ENCODE data around the gene AFAP1.

The AFAP1 gene

GRCh38 chr4:7844594-7844991 is 95.1 kb downstream of the AFAP1 start:
- no peak overlapping the region for H3K4me3 ChIP-seq (ENCODE audit: insufficient read depth, low read depth, low read length, poor library complexity, severe bottlenecking)
- H3K27ac ChIP-seq (ENCODE audit: insufficient read depth, low read length, poor library complexity, severe bottlenecking): no peak overlapping the region
- no peaks in the 10 kb centered on the region for H3K27me3 ChIP-seq (replicated peaks; ENCODE audit: control insufficient read depth, insufficient read depth, low read length, poor library complexity, severe bottlenecking)
- H3K4me1 ChIP-seq (ENCODE audit: control insufficient read depth, insufficient read depth, low read length, poor library complexity, severe bottlenecking): peaks cover 12% of the 10 kb centered on the region
- no peaks in the 10 kb centered on the region for H3K9me3 ChIP-seq (ENCODE audit: control insufficient read depth, low read length)
- no peak for DNase-seq
- peaks cover 9% of the 10 kb centered on the region for H3K36me3 ChIP-seq (ENCODE audit: control insufficient read depth, insufficient read depth, low read length)

GRCh38 chr4:7843831-7844593 is 95.6 kb downstream of the AFAP1 start:
- Histone ChIP-seq H3K27me3 (replicated peaks; ENCODE audit: control insufficient read depth, insufficient read depth, low read length, poor library complexity, severe bottlenecking) (no peaks in the 10 kb centered on the region), H3K4me3 (ENCODE audit: insufficient read depth, low read depth, low read length, poor library complexity, severe bottlenecking) (no peak overlapping the region), H3K27ac (ENCODE audit: insufficient read depth, low read length, poor library complexity, severe bottlenecking) (no peak overlapping the region), H3K36me3 (ENCODE audit: control insufficient read depth, insufficient read depth, low read length) (peaks cover 9% of the 10 kb centered on the region), H3K9me3 (ENCODE audit: control insufficient read depth, low read length) (no peaks in the 10 kb centered on the region), H3K4me1 (ENCODE audit: control insufficient read depth, insufficient read depth, low read length, poor library complexity, severe bottlenecking) (peaks cover 12% of the 10 kb centered on the region)
- DNase-seq: peak; percentile 37 to 49 (median 45)

- peaks cover 19% of the 10 kb centered on the region for H3K36me3 ChIP-seq (ENCODE audit: control insufficient read depth, insufficient read depth, low read length)
- peaks cover 12% of the 10 kb centered on the region for H3K4me1 ChIP-seq (ENCODE audit: control insufficient read depth, insufficient read depth, low read length, poor library complexity, severe bottlenecking)
- H3K9me3 ChIP-seq (ENCODE audit: control insufficient read depth, low read length): no peaks in the 10 kb centered on the region
- H3K4me3 ChIP-seq (ENCODE audit: insufficient read depth, low read depth, low read length, poor library complexity, severe bottlenecking): no peak overlapping the region
- no peaks in the 10 kb centered on the region for H3K27me3 ChIP-seq (replicated peaks; ENCODE audit: control insufficient read depth, insufficient read depth, low read length, poor library complexity, severe bottlenecking)
- no peak for DNase-seq
- H3K27ac ChIP-seq (ENCODE audit: insufficient read depth, low read length, poor library complexity, severe bottlenecking): no peak overlapping the region
Measured at GRCh38 chr4:7842384-7843279, 97.0 kb downstream of the AFAP1 start.

GRCh38 chr4:7841894-7842293 is 97.8 kb downstream of the AFAP1 start:
- peaks cover 12% of the 10 kb centered on the region for H3K4me1 ChIP-seq (ENCODE audit: control insufficient read depth, insufficient read depth, low read length, poor library complexity, severe bottlenecking)
- H3K27ac ChIP-seq (ENCODE audit: insufficient read depth, low read length, poor library complexity, severe bottlenecking): no peak overlapping the region
- H3K27me3 ChIP-seq (replicated peaks; ENCODE audit: control insufficient read depth, insufficient read depth, low read length, poor library complexity, severe bottlenecking): no peaks in the 10 kb centered on the region
- no peak for DNase-seq
- H3K4me3 ChIP-seq (ENCODE audit: insufficient read depth, low read depth, low read length, poor library complexity, severe bottlenecking): no peak overlapping the region
- peaks cover 19% of the 10 kb centered on the region for H3K36me3 ChIP-seq (ENCODE audit: control insufficient read depth, insufficient read depth, low read length)
- H3K9me3 ChIP-seq (ENCODE audit: control insufficient read depth, low read length): no peaks in the 10 kb centered on the region

- DNase-seq: no peak
- Histone ChIP-seq H3K4me3 (ENCODE audit: insufficient read depth, low read depth, low read length, poor library complexity, severe bottlenecking) (no peak overlapping the region), H3K4me1 (ENCODE audit: control insufficient read depth, insufficient read depth, low read length, poor library complexity, severe bottlenecking) (peaks cover 12% of the 10 kb centered on the region), H3K27me3 (replicated peaks; ENCODE audit: control insufficient read depth, insufficient read depth, low read length, poor library complexity, severe bottlenecking) (no peaks in the 10 kb centered on the region), H3K27ac (ENCODE audit: insufficient read depth, low read length, poor library complexity, severe bottlenecking) (no peak overlapping the region), H3K9me3 (ENCODE audit: control insufficient read depth, low read length) (no peaks in the 10 kb centered on the region), H3K36me3 (ENCODE audit: control insufficient read depth, insufficient read depth, low read length) (peaks cover 19% of the 10 kb centered on the region)
Measured at GRCh38 chr4:7841071-7841470, 98.6 kb downstream of the AFAP1 start.

- no peak for DNase-seq
- Histone ChIP-seq H3K4me3 (ENCODE audit: insufficient read depth, low read depth, low read length, poor library complexity, severe bottlenecking) (no peak overlapping the region), H3K36me3 (ENCODE audit: control insufficient read depth, insufficient read depth, low read length) (peaks cover 19% of the 10 kb centered on the region), H3K9me3 (ENCODE audit: control insufficient read depth, low read length) (no peaks in the 10 kb centered on the region), H3K27ac (ENCODE audit: insufficient read depth, low read length, poor library complexity, severe bottlenecking) (no peak overlapping the region), H3K4me1 (ENCODE audit: control insufficient read depth, insufficient read depth, low read length, poor library complexity, severe bottlenecking) (peaks cover 12% of the 10 kb centered on the region), H3K27me3 (replicated peaks; ENCODE audit: control insufficient read depth, insufficient read depth, low read length, poor library complexity, severe bottlenecking) (no peaks in the 10 kb centered on the region)
Measured at GRCh38 chr4:7839856-7840255, 99.8 kb downstream of the AFAP1 start.

GRCh38 chr4:7838136-7838782 is 101.4 kb downstream of the AFAP1 start:
- H3K27me3 ChIP-seq (replicated peaks; ENCODE audit: control insufficient read depth, insufficient read depth, low read length, poor library complexity, severe bottlenecking): no peaks in the 10 kb centered on the region
- H3K4me1 ChIP-seq (ENCODE audit: control insufficient read depth, insufficient read depth, low read length, poor library complexity, severe bottlenecking): no peaks in the 10 kb centered on the region
- no peak overlapping the region for H3K4me3 ChIP-seq (ENCODE audit: insufficient read depth, low read depth, low read length, poor library complexity, severe bottlenecking)
- no peak for DNase-seq
- H3K27ac ChIP-seq (ENCODE audit: insufficient read depth, low read length, poor library complexity, severe bottlenecking): no peak overlapping the region
- H3K36me3 ChIP-seq (ENCODE audit: control insufficient read depth, insufficient read depth, low read length): peaks cover 19% of the 10 kb centered on the region
- no peaks in the 10 kb centered on the region for H3K9me3 ChIP-seq (ENCODE audit: control insufficient read depth, low read length)

- no peaks in the 10 kb centered on the region for H3K4me1 ChIP-seq (ENCODE audit: control insufficient read depth, insufficient read depth, low read length, poor library complexity, severe bottlenecking)
- H3K9me3 ChIP-seq (ENCODE audit: control insufficient read depth, low read length): no peaks in the 10 kb centered on the region
- no peak overlapping the region for H3K27ac ChIP-seq (ENCODE audit: insufficient read depth, low read length, poor library complexity, severe bottlenecking)
- H3K4me3 ChIP-seq (ENCODE audit: insufficient read depth, low read depth, low read length, poor library complexity, severe bottlenecking): no peak overlapping the region
- peaks cover 16% of the 10 kb centered on the region for H3K36me3 ChIP-seq (ENCODE audit: control insufficient read depth, insufficient read depth, low read length)
- DNase-seq: no peak
- H3K27me3 ChIP-seq (replicated peaks; ENCODE audit: control insufficient read depth, insufficient read depth, low read length, poor library complexity, severe bottlenecking): no peaks in the 10 kb centered on the region
Measured at GRCh38 chr4:7837597-7838135, 102.0 kb downstream of the AFAP1 start.

- Histone ChIP-seq H3K27me3 (replicated peaks; ENCODE audit: control insufficient read depth, insufficient read depth, low read length, poor library complexity, severe bottlenecking) (no peaks in the 10 kb centered on the region), H3K4me1 (ENCODE audit: control insufficient read depth, insufficient read depth, low read length, poor library complexity, severe bottlenecking) (peaks cover 26% of the 10 kb centered on the region), H3K9me3 (ENCODE audit: control insufficient read depth, low read length) (no peaks in the 10 kb centered on the region), H3K4me3 (ENCODE audit: insufficient read depth, low read depth, low read length, poor library complexity, severe bottlenecking) (peak overlapping the region; percentile 5), H3K36me3 (ENCODE audit: control insufficient read depth, insufficient read depth, low read length) (no peaks in the 10 kb centered on the region), H3K27ac (ENCODE audit: insufficient read depth, low read length, poor library complexity, severe bottlenecking) (peak overlapping the region; percentile 58)
- no peak for DNase-seq
Measured at GRCh38 chr4:7831858-7832730, 107.6 kb downstream of the AFAP1 start.
